SU-DHL-6 (cell line): ENCODE data around the gene TSPAN12.

Experiments used
- EZH2phosphoT487 ChIP-seq: fragments of 200-600 bp; sonication (generic), shearing (Covaris generic); conservative IDR thresholded peaks from 2 replicates; pipeline ENCODE4 v1.6.1; 2018; ENCODE audit warnings: mild to moderate bottlenecking, antibody characterized with exemption, low read length, moderate library complexity, mixed read lengths
- TF ChIP-seq, protein P1 (sequence below): fragments of 200-600 bp; sonication (generic); IDR thresholded peaks from one replicate; pipeline ENCODE4 v1.5.1; 2017; ENCODE audit warnings: antibody characterized with exemption, mild to moderate bottlenecking, low read length, moderate library complexity; ENCODE audit not compliant: insufficient read depth, poor library complexity, severe bottlenecking

DNA sequence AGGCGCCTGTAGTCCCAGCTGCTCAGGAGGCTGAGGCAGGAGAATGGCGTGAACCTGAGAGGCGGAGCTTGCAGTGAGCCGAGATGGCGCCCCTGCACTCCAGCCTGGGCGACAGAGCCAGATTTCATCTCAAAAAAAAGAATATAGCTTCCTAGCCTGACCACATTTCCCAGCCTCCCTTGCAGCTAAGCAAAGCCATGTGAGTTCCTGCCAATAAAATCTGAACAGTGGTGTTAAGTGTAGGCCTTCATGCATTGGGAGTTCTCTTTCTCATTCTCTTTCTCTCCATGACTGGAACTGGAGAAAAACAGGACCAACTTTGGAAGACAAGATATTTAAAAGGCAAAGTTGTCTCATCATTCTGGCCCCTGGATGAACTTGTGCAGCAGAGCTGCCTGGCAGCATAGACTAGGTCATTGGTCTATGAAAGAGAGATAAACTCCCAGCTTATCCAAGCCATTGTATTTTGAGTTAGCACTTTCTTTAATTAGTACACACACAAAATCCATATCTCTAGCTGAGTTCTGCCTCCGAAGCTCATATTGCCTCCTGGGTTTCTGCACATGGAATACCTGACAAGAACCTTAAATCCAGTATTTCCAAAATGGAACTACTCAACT is 60.8 kb downstream of the TSPAN12 start:
- TF ChIP-seq, protein P1, sequence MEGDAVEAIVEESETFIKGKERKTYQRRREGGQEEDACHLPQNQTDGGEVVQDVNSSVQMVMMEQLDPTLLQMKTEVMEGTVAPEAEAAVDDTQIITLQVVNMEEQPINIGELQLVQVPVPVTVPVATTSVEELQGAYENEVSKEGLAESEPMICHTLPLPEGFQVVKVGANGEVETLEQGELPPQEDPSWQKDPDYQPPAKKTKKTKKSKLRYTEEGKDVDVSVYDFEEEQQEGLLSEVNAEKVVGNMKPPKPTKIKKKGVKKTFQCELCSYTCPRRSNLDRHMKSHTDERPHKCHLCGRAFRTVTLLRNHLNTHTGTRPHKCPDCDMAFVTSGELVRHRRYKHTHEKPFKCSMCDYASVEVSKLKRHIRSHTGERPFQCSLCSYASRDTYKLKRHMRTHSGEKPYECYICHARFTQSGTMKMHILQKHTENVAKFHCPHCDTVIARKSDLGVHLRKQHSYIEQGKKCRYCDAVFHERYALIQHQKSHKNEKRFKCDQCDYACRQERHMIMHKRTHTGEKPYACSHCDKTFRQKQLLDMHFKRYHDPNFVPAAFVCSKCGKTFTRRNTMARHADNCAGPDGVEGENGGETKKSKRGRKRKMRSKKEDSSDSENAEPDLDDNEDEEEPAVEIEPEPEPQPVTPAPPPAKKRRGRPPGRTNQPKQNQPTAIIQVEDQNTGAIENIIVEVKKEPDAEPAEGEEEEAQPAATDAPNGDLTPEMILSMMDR = no peak
- TF ChIP-seq EZH2phosphoT487 = no peak
